Activated CD8-positive, alpha-beta memory T cell treated with anti-CD3 and anti-CD28 coated beads, Interleukin-2, amount 10 ng/mL, durations not matched to agents 7 days and 5 days (primary cell): ENCODE data around the gene MUC5AC. TPM values are rescaled to one million over a fixed set of nuclear protein-coding genes. Genes with fewer than 3 reads are reported as not detected.
"Not testable (repeated sequence)": the region's sequence is repeated elsewhere in the genome, so short reads cannot be mapped to it uniquely, and the experiment has no call there.

Experiments
- ATAC-seq: fragments of 150-1000 bp; cut with Tn5 transposase; one replicate; pipeline ENCODE4 v1.10.0; 2021; ENCODE audit warnings: moderate library complexity
- CTCF ChIA-PET: fragments of 350-600 bp; sonication (Branson Sonifier 250); formaldehyde crosslinking; loops from one replicate; lab custom pipeline; 2021; ENCODE audit warnings: antibody characterized with exemption; lab: Charles Lee
- DNase-seq: peaks from one replicate; pipeline ENCODE4 v3.0.0-alpha.2; 2020
- H3K27ac Mint-ChIP-seq: one replicate; pipeline ENCODE4 v1.8.0; 2021; ENCODE audit warnings: mild to moderate bottlenecking, mixed read lengths
- H3K27me3 Mint-ChIP-seq: one replicate; pipeline ENCODE4 v1.8.0; 2021; ENCODE audit warnings: mixed read lengths
- H3K36me3 Mint-ChIP-seq: one replicate; pipeline ENCODE4 v1.8.0; 2021; ENCODE audit warnings: mild to moderate bottlenecking, mixed read lengths
- H3K4me1 Mint-ChIP-seq: one replicate; pipeline ENCODE4 v1.8.0; 2021; ENCODE audit warnings: mixed read lengths
- H3K4me3 Mint-ChIP-seq: one replicate; pipeline ENCODE4 v1.8.0; 2021; ENCODE audit warnings: mild to moderate bottlenecking, moderate library complexity, mixed read lengths
- H3K9me3 Mint-ChIP-seq: one replicate; pipeline ENCODE4 v1.8.0; 2022; ENCODE audit warnings: low read depth, mixed read lengths
- total RNA-seq, 2 experiments: library from RNA; stranded (reverse); gene quantifications; one replicate each; pipeline ENCODE4 v1.2.3, GENCODE V29; 2021

MUC5AC gene
- total RNA-seq, 2 experiments from 2014 or later = not detected

- no peaks in the 10 kb centered on the region for H3K27me3 Mint-ChIP-seq
Measured at GRCh38 chr11:1157341-1157644, 460 bp upstream of the MUC5AC start.

GRCh38 chr11:1158681-1159487, 1.1 kb downstream of the MUC5AC start:
- DNase-seq (peak; percentile 38), ATAC-seq (no peak)
- no peak overlapping the region for H3K4me3 Mint-ChIP-seq
- CTCF ChIA-PET = no interaction called here
- H3K4me1 Mint-ChIP-seq = no peaks in the 10 kb centered on the region
- H3K36me3 Mint-ChIP-seq = no peaks in the 10 kb centered on the region
- no peak overlapping the region for H3K27ac Mint-ChIP-seq
- H3K9me3 Mint-ChIP-seq = no peaks in the 10 kb centered on the region
- no peaks in the 10 kb centered on the region for H3K27me3 Mint-ChIP-seq

More at GRCh38 chr11:1157341-1157644, 460 bp upstream of the MUC5AC start:
- H3K9me3 Mint-ChIP-seq = no peaks in the 10 kb centered on the region
- no peak overlapping the region for H3K4me3 Mint-ChIP-seq
- H3K36me3 Mint-ChIP-seq = no peaks in the 10 kb centered on the region
- DNase-seq (no peak), ATAC-seq (no peak)
- CTCF ChIA-PET = no interaction called here
- no peak overlapping the region for H3K27ac Mint-ChIP-seq
- peaks cover 5% of the 10 kb centered on the region for H3K4me1 Mint-ChIP-seq

GRCh38 chr11:1159488-1160220, 1.9 kb downstream of the MUC5AC start:
- H3K27me3 Mint-ChIP-seq, CTCF ChIA-PET, ATAC-seq, H3K4me1 Mint-ChIP-seq, H3K9me3 Mint-ChIP-seq, H3K4me3 Mint-ChIP-seq, H3K27ac Mint-ChIP-seq, H3K36me3 Mint-ChIP-seq: not testable (repeated sequence)
- DNase-seq = peak; percentile 35

GRCh38 chr11:1160231-1161101, 2.7 kb downstream of the MUC5AC start:
- Mint-ChIP-seq H3K36me3 (no peaks in the 10 kb centered on the region), H3K27ac (no peak overlapping the region), H3K27me3 (no peaks in the 10 kb centered on the region), H3K4me1 (no peaks in the 10 kb centered on the region), H3K9me3 (no peaks in the 10 kb centered on the region), H3K4me3 (no peak overlapping the region)
- DNase-seq (no peak), ATAC-seq (no peak)
- CTCF ChIA-PET = no interaction called here

DNA sequence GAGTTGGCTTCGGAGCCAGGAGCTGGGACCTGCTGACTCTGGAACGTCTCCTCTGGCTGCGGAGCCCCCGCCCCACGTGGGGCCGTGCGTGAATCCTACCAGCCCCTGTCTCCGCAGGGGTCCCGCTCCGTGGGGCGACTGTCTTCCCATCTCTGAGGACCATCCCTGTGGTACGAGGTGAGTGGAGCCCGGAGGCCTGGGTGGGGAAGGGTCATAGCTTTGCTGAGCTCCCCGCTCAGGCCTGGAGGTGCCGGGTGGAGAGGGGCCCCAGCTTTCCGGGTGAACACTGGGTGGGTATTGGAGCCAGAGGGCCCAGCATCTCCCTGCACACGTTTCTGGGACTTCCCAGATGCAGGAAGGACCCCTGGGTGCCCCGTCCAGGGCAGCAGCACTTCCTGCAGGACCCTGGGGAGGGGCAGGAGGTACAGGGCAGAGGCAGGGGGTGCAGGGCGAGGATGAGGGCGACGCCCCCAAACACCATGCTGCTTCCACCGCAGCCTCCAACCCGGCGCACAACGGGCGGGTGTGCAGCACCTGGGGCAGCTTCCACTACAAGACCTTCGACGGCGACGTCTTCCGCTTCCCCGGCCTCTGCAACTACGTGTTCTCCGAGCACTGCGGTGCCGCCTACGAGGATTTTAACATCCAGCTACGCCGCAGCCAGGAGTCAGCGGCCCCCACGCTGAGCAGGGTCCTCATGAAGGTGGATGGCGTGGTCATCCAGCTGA, 3.8 kb downstream of the MUC5AC start:
- H3K27me3 Mint-ChIP-seq = no peaks in the 10 kb centered on the region
- ATAC-seq (no peak), DNase-seq (no peak)
- no peaks in the 10 kb centered on the region for H3K4me1 Mint-ChIP-seq
- no peaks in the 10 kb centered on the region for H3K9me3 Mint-ChIP-seq
- H3K27ac Mint-ChIP-seq = no peak overlapping the region
- H3K4me3 Mint-ChIP-seq = no peak overlapping the region
- CTCF ChIA-PET = no interaction called here
- H3K36me3 Mint-ChIP-seq = no peaks in the 10 kb centered on the region

DNA sequence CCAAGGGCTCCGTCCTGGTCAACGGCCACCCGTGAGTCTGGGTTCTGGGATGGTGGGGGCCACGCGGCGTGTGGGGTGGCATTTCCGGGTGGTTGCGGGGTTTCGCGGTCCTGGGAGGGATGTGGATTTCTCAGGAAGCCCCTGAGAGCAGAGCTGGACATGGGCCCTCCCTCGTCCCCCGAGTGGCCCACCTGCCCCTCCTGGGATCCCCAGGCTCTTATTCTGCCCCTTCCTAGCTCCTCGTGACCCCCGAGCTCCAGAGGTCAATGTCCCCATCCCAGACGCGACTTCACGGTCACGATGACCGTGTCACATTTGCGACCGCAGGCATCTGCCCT, 4.4 kb downstream of the MUC5AC start:
- H3K4me1 Mint-ChIP-seq = no peaks in the 10 kb centered on the region
- no peak overlapping the region for H3K27ac Mint-ChIP-seq
- DNase-seq = no peak
- CTCF ChIA-PET = no interaction called here
- H3K27me3 Mint-ChIP-seq = no peaks in the 10 kb centered on the region
- ATAC-seq = no peak
- H3K36me3 Mint-ChIP-seq = no peaks in the 10 kb centered on the region
- H3K4me3 Mint-ChIP-seq = no peak overlapping the region
- no peaks in the 10 kb centered on the region for H3K9me3 Mint-ChIP-seq

DNA sequence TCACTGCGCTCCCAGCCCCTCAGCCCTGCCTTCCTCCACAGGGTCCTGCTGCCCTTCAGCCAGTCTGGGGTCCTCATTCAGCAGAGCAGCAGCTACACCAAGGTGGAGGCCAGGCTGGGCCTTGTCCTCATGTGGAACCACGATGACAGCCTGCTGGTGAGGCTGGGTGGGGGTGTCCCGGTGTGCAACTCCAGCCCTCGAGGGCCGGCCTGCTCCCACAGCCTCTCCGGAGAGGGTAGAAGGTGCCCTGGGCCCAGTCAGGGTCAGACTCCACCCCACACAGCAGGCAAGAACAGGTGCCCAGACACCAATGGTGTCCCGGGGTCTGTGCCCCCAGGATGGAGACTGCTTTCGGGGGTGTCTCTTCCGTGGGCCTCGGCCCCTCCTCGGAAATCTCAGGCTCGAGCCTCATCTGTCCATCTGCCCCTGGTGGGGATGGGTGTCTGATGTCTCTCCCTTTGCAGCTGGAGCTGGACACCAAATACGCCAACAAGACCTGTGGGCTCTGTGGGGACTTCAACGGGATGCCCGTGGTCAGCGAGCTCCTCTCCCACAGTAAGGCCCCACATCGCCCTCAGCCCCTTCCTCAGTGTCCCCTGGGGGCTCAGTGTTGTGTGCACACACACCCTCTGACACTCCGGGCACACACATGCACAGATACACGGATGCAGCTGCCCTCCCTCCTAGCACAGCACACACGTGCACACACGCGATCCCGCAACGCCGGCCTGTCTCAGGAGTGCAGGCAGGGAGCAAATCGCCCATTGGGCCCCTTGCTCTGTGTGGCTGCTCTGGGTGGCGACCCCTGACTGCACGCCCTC, 4.9 kb downstream of the MUC5AC start:
- ATAC-seq = no peak
- Mint-ChIP-seq H3K36me3 (no peaks in the 10 kb centered on the region), H3K4me1 (no peaks in the 10 kb centered on the region), H3K27me3 (no peaks in the 10 kb centered on the region), H3K4me3 (no peak overlapping the region), H3K9me3 (no peaks in the 10 kb centered on the region), H3K27ac (no peak overlapping the region)
- CTCF ChIA-PET = no interaction called here
- DNase-seq = no peak

- no peak overlapping the region for H3K27ac Mint-ChIP-seq
- ATAC-seq = no peak
Measured at GRCh38 chr11:1163321-1163910, 5.7 kb downstream of the MUC5AC start.

DNA sequence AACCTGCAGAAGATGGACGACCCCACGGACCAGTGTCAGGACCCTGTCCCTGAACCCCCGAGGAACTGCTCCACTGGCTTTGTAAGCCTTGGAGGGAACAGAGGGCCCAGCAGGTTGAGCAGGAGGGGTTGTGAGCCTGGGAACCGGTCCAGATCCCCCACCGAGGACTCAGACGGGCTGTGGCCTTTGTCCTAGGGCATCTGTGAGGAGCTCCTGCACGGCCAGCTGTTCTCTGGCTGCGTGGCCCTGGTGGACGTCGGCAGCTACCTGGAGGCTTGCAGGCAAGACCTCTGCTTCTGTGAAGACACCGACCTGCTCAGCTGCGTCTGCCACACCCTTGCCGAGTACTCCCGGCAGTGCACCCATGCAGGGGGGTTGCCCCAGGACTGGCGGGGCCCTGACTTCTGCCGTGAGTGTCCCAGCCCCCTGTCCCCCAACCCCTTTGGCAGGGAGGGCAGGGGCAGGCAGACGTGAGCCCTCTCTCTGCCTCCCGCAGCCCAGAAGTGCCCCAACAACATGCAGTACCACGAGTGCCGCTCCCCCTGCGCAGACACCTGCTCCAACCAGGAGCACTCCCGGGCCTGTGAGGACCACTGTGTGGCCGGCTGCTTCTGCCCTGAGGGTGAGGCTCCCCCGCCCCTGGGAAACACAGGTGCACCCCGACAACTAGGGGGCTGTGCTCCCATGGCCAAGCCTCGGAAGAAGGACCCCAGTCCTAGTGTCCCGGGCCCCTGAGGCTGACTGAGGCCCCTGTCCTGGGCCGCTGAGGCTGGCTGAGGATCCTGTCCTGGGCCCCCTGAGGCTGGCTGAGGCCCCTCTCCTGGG, 6.4 kb downstream of the MUC5AC start:
- DNase-seq (no peak), ATAC-seq (no peak)
- H3K27ac Mint-ChIP-seq = no peak overlapping the region
- no peak overlapping the region for H3K4me3 Mint-ChIP-seq
- H3K4me1 Mint-ChIP-seq = no peaks in the 10 kb centered on the region
- H3K27me3 Mint-ChIP-seq = no peaks in the 10 kb centered on the region
- no peaks in the 10 kb centered on the region for H3K9me3 Mint-ChIP-seq
- CTCF ChIA-PET = no interaction called here
- no peaks in the 10 kb centered on the region for H3K36me3 Mint-ChIP-seq

More at GRCh38 chr11:1163321-1163910, 5.7 kb downstream of the MUC5AC start:
- no peaks in the 10 kb centered on the region for H3K36me3 Mint-ChIP-seq
- no peaks in the 10 kb centered on the region for H3K4me1 Mint-ChIP-seq
- no peaks in the 10 kb centered on the region for H3K27me3 Mint-ChIP-seq
- DNase-seq = no peak
- no peaks in the 10 kb centered on the region for H3K9me3 Mint-ChIP-seq
- H3K4me3 Mint-ChIP-seq = no peak overlapping the region
- CTCF ChIA-PET = no interaction called here

GRCh38 chr11:1164779-1165255, 7.1 kb downstream of the MUC5AC start:
- H3K27me3 Mint-ChIP-seq, H3K4me1 Mint-ChIP-seq, H3K4me3 Mint-ChIP-seq, CTCF ChIA-PET, DNase-seq, H3K27ac Mint-ChIP-seq, H3K9me3 Mint-ChIP-seq, H3K36me3 Mint-ChIP-seq, ATAC-seq: not testable (repeated sequence)

DNA sequence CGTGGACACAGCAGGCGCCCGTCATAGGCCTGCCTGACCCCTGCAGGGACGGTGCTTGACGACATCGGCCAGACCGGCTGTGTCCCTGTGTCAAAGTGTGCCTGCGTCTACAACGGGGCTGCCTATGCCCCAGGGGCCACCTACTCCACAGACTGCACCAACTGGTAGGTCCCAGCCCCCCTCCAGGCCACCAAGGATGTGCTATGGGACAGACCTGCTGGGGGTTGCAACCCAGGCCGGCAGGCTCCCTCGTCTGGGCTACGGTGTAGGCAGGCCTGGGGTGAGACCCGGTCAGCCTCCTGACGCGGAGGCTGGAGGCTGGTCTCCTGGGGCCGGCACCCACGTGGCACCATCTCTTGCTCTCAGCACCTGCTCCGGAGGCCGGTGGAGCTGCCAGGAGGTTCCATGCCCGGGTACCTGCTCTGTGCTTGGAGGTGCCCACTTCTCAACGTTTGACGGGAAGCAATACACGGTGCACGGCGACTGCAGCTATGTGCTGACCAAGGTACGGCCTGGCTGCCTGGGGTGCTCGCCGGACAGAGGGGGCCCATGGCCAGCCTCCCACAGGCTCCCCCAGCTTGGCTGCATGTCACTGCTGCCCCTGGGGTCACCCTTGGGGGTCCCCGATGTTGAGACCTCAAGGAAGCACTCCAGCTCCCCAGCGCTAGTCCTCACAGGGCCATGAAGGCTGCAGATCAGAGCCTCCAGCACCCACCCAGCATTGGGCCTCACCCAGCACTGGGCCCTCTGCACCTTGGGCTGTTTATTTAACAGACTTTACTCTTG, 7.7 kb downstream of the MUC5AC start:
- no peaks in the 10 kb centered on the region for H3K36me3 Mint-ChIP-seq
- H3K27ac Mint-ChIP-seq = no peak overlapping the region
- ATAC-seq = no peak
- no peaks in the 10 kb centered on the region for H3K27me3 Mint-ChIP-seq
- no peaks in the 10 kb centered on the region for H3K4me1 Mint-ChIP-seq
- no peak overlapping the region for H3K4me3 Mint-ChIP-seq
- CTCF ChIA-PET = no interaction called here
- DNase-seq = no peak
- no peaks in the 10 kb centered on the region for H3K9me3 Mint-ChIP-seq
